ENCODE results near the gene C1orf116. TPM values are rescaled to one million over a fixed set of nuclear protein-coding genes. Genes with fewer than 3 reads are reported as not detected.
A peak's percentile ranks its signal among the peaks of the same experiment; 100 is the strongest.

C1orf116 gene
- total and polyA plus RNA-seq, 8 donors: 17.1 to 91.7 (median 41.3) TPM

DNA sequence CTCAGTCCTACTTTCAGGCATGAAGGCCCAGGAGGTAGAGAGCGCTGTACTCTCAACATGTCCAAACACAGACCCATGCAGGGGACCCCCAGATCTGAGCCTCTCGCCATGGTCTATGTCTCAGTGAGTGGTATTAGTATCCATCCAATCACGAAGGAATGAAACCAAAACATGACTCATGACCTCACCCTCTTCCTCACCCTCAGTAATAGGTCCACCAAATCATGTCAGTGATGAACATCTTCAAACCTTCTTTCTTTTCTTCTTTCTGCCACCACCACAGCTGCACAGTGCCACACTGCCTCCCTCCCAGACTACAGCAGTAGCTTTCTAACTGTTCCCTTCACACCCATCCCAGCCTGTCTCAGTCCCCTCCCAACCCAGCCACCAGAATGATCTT lies 16.8 kb downstream of the C1orf116 start:
- Histone ChIP-seq H3K27ac (no peak overlapping the region), H3K4me1 (peaks cover 11 to 29% (median 25%) of the 10 kb centered on the region in 4 donors), H3K9me3 (no peaks in the 10 kb centered on the region), H3K4me3 (no peak overlapping the region), H3K27me3 (no peaks in the 10 kb centered on the region), H3K36me3 (no peaks in the 10 kb centered on the region)
- TF ChIP-seq POLR2AphosphoS5 (IDR thresholded peaks at IDR 0.05): no peak
- no peak for TF ChIP-seq POLR2A (IDR thresholded peaks at IDR 0.05)
- no peak for TF ChIP-seq EP300 (IDR thresholded peaks at IDR 0.05)
- WGBS, 5 donors: 81 to 91% (median 85%) methylated on average over 3 of the region's 3 CpGs
- no peak for DNase-seq
- intact Hi-C loops (cut with DNase I; ENCODE audit: low total_unique reads): no loop called here

DNA sequence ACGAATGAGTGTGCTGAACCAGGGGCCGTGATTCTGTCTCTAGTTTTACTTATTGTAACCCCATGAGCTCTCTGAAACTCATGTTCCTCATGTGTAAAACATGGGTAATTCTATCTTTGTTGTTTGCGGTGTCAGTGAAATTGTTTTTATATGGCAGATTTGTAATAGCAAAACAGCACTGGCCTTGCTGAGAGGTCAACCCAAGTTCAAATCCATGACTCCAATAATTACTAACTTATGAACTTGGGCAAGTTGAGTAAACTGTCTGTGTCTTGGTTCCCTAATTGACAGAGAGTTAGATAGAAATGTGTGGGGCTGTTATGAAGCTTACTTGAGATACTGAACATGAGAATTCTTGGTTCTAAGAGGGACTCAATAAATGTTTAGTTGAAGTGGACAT lies 17.8 kb downstream of the C1orf116 start:
- intact Hi-C loops (cut with DNase I; ENCODE audit: low total_unique reads): no loop called here
- no peak for TF ChIP-seq EP300 (IDR thresholded peaks at IDR 0.05)
- TF ChIP-seq CTCF (IDR thresholded peaks at IDR 0.05): no peak
- TF ChIP-seq POLR2A (IDR thresholded peaks at IDR 0.05): no peak
- TF ChIP-seq POLR2AphosphoS5 (IDR thresholded peaks at IDR 0.05): no peak
- no peak overlapping the region for H3K27ac ChIP-seq
- H3K4me1 ChIP-seq: peaks cover 2 to 32% (median 30%) of the 10 kb centered on the region in 4 donors
- H3K27me3 ChIP-seq: no peaks in the 10 kb centered on the region
- no peaks in the 10 kb centered on the region for H3K9me3 ChIP-seq
- no peaks in the 10 kb centered on the region for H3K36me3 ChIP-seq
- no peak overlapping the region for H3K4me3 ChIP-seq
- WGBS, 5 donors: 85 to 95% (median 86%) methylated on average over 3 of the region's 3 CpGs
- DNase-seq: no peak

- DNase-seq: no peak
- WGBS, 5 donors: 65 to 95% (median 79%) methylated on average over 6 of the region's 6 CpGs
- Histone ChIP-seq H3K27ac (no peak overlapping the region), H3K27me3 (no peaks in the 10 kb centered on the region), H3K4me1 (peaks cover 11 to 41% (median 30%) of the 10 kb centered on the region in 4 donors), H3K4me3 (no peak overlapping the region), H3K9me3 (no peaks in the 10 kb centered on the region), H3K36me3 (no peaks in the 10 kb centered on the region)
- TF ChIP-seq CTCF (IDR thresholded peaks at IDR 0.05): no peak
- no peak for TF ChIP-seq POLR2AphosphoS5 (IDR thresholded peaks at IDR 0.05)
- no peak for TF ChIP-seq EP300 (IDR thresholded peaks at IDR 0.05)
- TF ChIP-seq POLR2A (IDR thresholded peaks at IDR 0.05): no peak
- intact Hi-C loops (cut with DNase I; ENCODE audit: low total_unique reads): no loop called here
Measured at GRCh38 chr1:207013321-207014085, 19.1 kb downstream of the C1orf116 start.

- WGBS, 5 donors: 92 to 100% (median 94%) methylated on average over 2 of the region's 2 CpGs
- no peaks in the 10 kb centered on the region for H3K36me3 ChIP-seq
- no peaks in the 10 kb centered on the region for H3K9me3 ChIP-seq
- H3K4me3 ChIP-seq: no peak overlapping the region
- DNase-seq: no peak
- intact Hi-C loops (cut with DNase I; ENCODE audit: low total_unique reads): no loop called here
- TF ChIP-seq CTCF (IDR thresholded peaks at IDR 0.05) (no peak), POLR2AphosphoS5 (IDR thresholded peaks at IDR 0.05) (no peak), POLR2A (IDR thresholded peaks at IDR 0.05) (no peak), EP300 (IDR thresholded peaks at IDR 0.05) (no peak)
- H3K27ac ChIP-seq: peak overlapping the region; percentile 82 to 96 (median 89)
- H3K27me3 ChIP-seq: no peaks in the 10 kb centered on the region
- peaks cover 27 to 46% (median 36%) of the 10 kb centered on the region in 4 donors for H3K4me1 ChIP-seq
Measured at GRCh38 chr1:207010726-207011125, 21.8 kb downstream of the C1orf116 start.

GRCh38 chr1:207009945-207010344 lies 22.6 kb downstream of the C1orf116 start:
- no peak overlapping the region for H3K4me3 ChIP-seq
- peak; percentile 71 to 76 for DNase-seq
- TF ChIP-seq CTCF (IDR thresholded peaks at IDR 0.05) (peak in 1 of 7 experiments; percentile 8), EP300 (IDR thresholded peaks at IDR 0.05) (no peak), POLR2AphosphoS5 (IDR thresholded peaks at IDR 0.05) (peak in 2 of 3 donors; percentile 74 to 79), POLR2A (IDR thresholded peaks at IDR 0.05) (no peak)
- no peaks in the 10 kb centered on the region for H3K27me3 ChIP-seq
- peak overlapping the region; percentile 82 to 94 (median 88) for H3K27ac ChIP-seq
- H3K9me3 ChIP-seq: no peaks in the 10 kb centered on the region
- intact Hi-C loops (cut with DNase I; ENCODE audit: low total_unique reads): no loop called here
- no peaks in the 10 kb centered on the region for H3K36me3 ChIP-seq
- WGBS, 5 donors: 28 to 56% (median 41%) methylated on average over 7 of the region's 7 CpGs
- peaks cover 29 to 54% (median 41%) of the 10 kb centered on the region in 4 donors for H3K4me1 ChIP-seq

All from stomach (tissue), 9 donors.